Endothelial cell of umbilical vein (primary cell): ENCODE data around the gene UCKL1. TPM values are rescaled to one million over a fixed set of nuclear protein-coding genes. Genes with fewer than 3 reads are reported as not detected.
"Not testable (repeated sequence)": the region's sequence is repeated elsewhere in the genome, so short reads cannot be mapped to it uniquely, and the experiment has no call there.

Experiments
- BruUV-seq: library from RNA; stranded (reverse); fragments of 400-500 nt; replicated peaks from 2 replicates; lab custom pipeline; 2021; lab: Mats Ljungman, UMichigan
- CTCF ChIA-PET: fragments of 300-600, 350-600 bp; sonication (Branson Sonifier 250); formaldehyde crosslinking; loops from one replicate; lab custom pipeline; 2021; ENCODE audit warnings: antibody characterized with exemption, inconsistent platforms; lab: Charles Lee
- POLR2A ChIA-PET: fragments of 300-600, 350-600 bp; sonication (Branson Sonifier 250); formaldehyde crosslinking; loops from one replicate; lab custom pipeline; 2021; ENCODE audit warnings: antibody characterized with exemption, inconsistent platforms; lab: Charles Lee
- DNase-seq: peaks from one replicate; pipeline ENCODE4 v3.0.0-alpha.2; 2011; ENCODE audit warnings: low read depth, low spot score
- FAIRE-seq: peaks from 2 replicates; lab custom pipeline; 2011; peaks lifted over from hg19 to GRCh38; lab: Jason Lieb, UNC
- H2AFZ ChIP-seq: 2 replicates; pipeline ENCODE4 v1.6.0; 2012; ENCODE audit warnings: low read depth, low read length, control low read depth, inconsistent platforms
- H3K27ac ChIP-seq: 2 replicates; pipeline ENCODE4 v1.5.1; 2011; ENCODE audit warnings: low read depth, mild to moderate bottlenecking, control low read depth, low read length, moderate library complexity; ENCODE audit not compliant: insufficient read depth
- H3K27me3 ChIP-seq, 2 experiments: 2 replicates each; pipeline versions ENCODE4 v1.6.0 to v1.6.1; 2011; ENCODE audit warnings: low read length in 2 of 2, mixed read lengths in 1 of 2; ENCODE audit not compliant: control insufficient read depth in 2 of 2, insufficient read depth in 2 of 2
- H3K36me3 ChIP-seq, 2 experiments: 2 replicates in 1 of 2; 3 replicates in 1 of 2; pipeline ENCODE4 v1.5.1; 2011; ENCODE audit warnings: low read length in 2 of 2, mild to moderate bottlenecking in 1 of 2, moderate library complexity in 1 of 2; ENCODE audit not compliant: control insufficient read depth in 2 of 2, insufficient read depth in 2 of 2; ENCODE audit errors: extremely low read depth in 1 of 2
- H3K4me1 ChIP-seq: 3 replicates; pipeline ENCODE4 v1.5.1; 2011; ENCODE audit warnings: mild to moderate bottlenecking, low read length; ENCODE audit not compliant: control insufficient read depth, insufficient read depth; ENCODE audit errors: extremely low read depth
- H3K4me2 ChIP-seq: 2 replicates; pipeline ENCODE4 v1.6.1; 2011; ENCODE audit warnings: low read length, control low read depth, mixed read lengths; ENCODE audit not compliant: insufficient read depth
- H3K4me3 ChIP-seq, 3 experiments: fragments of 200-600 bp in 1 of 3; sonication (generic), shearing (Covaris generic) in 1 of 3; replicated peaks in 1 of 3; 2 replicates each; pipeline ENCODE4 v1.5.1; 2011 to 2016; ENCODE audit warnings: control low read depth in 3 of 3, low read length in 3 of 3, mild to moderate bottlenecking in 2 of 3, inconsistent platforms in 1 of 3, low read depth in 1 of 3, moderate library complexity in 1 of 3; ENCODE audit not compliant: insufficient read depth in 1 of 3
- H3K79me2 ChIP-seq: 2 replicates; pipeline ENCODE4 v1.6.0; 2012; ENCODE audit warnings: low read length, inconsistent platforms; ENCODE audit not compliant: control insufficient read depth, insufficient read depth
- H3K9ac ChIP-seq: replicated peaks from 2 replicates; pipeline ENCODE3; 2011; ENCODE audit warnings: low read length, control low read depth; ENCODE audit not compliant: insufficient read depth; ENCODE audit errors: extremely low read depth
- H3K9me1 ChIP-seq: replicated peaks from 3 replicates; pipeline ENCODE4 v1.6.0; 2011; ENCODE audit warnings: mild to moderate bottlenecking, low read length; ENCODE audit not compliant: control insufficient read depth, insufficient read depth; ENCODE audit errors: extremely low read depth
- H3K9me3 ChIP-seq: replicated peaks from 2 replicates; pipeline ENCODE4 v1.5.1; 2012; ENCODE audit warnings: low read length, inconsistent platforms; ENCODE audit not compliant: control insufficient read depth, insufficient read depth
- H4K20me1 ChIP-seq: replicated peaks from 2 replicates; pipeline ENCODE3; 2011; ENCODE audit warnings: mild to moderate bottlenecking, low read length; ENCODE audit not compliant: control insufficient read depth, insufficient read depth; ENCODE audit errors: extremely low read depth
- EZH2 ChIP-seq: IDR thresholded peaks from 2 replicates; pipeline ENCODE4 v1.6.1; 2012; ENCODE audit warnings: borderline replicate concordance, low read depth, mild to moderate bottlenecking, moderate library complexity, low read length, inconsistent platforms; ENCODE audit not compliant: severe bottlenecking
- FOS ChIP-seq: IDR thresholded peaks from 2 replicates; pipeline ENCODE4 v1.6.1; 2011; ENCODE audit warnings: mild to moderate bottlenecking, low read length, moderate library complexity, borderline replicate concordance; ENCODE audit not compliant: insufficient read depth
- GATA2 ChIP-seq: IDR thresholded peaks from 2 replicates; pipeline ENCODE4 v1.7.0; 2011; ENCODE audit warnings: low read depth, mild to moderate bottlenecking, moderate library complexity, mixed read lengths, low read length; ENCODE audit not compliant: insufficient read length, insufficient read depth
- POLR2A ChIP-seq: IDR thresholded peaks from 2 replicates; pipeline ENCODE4 v1.6.1; 2012; ENCODE audit warnings: low read depth, mild to moderate bottlenecking, control low read depth, low read length
- POLR2AphosphoS5 ChIP-seq: IDR thresholded peaks from 2 replicates; pipeline ENCODE4 v1.6.1; 2012; ENCODE audit warnings: low read depth, mild to moderate bottlenecking, control low read depth, low read length, moderate library complexity; ENCODE audit not compliant: insufficient read depth
- dilution Hi-C: fragments of 300-500 bp; cut with MboI; formaldehyde crosslinking; loops from one replicate; pipeline ENCODE4 v1.15.0; 2019; ENCODE audit warnings: low sequenced_read_pairs; ENCODE audit not compliant: extremely low pct_ligation_motif_present
- intact Hi-C: fragments of 100-400 bp; cut with micrococcal nuclease; formaldehyde crosslinking; loops from one replicate; pipeline ENCODE4 v1.10.0; 2022
- polyA plus RNA-seq, 4 experiments: library from polyadenylated mRNA; depleted of rRNA in 3 of 4; stranded (reverse) in 3 of 4; unstranded in 1 of 4; fragments of >200 nt; gene quantifications; 2 replicates each; pipeline versions ENCODE4 v1.2.1 to v1.2.3, GENCODE V29; 2011 to 2012; ENCODE audit warnings: missing spikeins in 1 of 4
- total RNA-seq: library from RNA; stranded (reverse); gene quantifications from 2 replicates; pipeline ENCODE4 v1.2.3, GENCODE V29; 2021
- TF ChIP-seq, protein P1 (sequence below): IDR thresholded peaks from 2 replicates; pipeline ENCODE4 v1.6.1; 2011; ENCODE audit not compliant: insufficient read depth, insufficient read length

UCKL1 gene
- total and polyA plus RNA-seq, 2 donors (not counting 3 experiments of a cell fraction or from before 2014, with no cell fraction given) = 51.1 to 78.8 TPM

DNA sequence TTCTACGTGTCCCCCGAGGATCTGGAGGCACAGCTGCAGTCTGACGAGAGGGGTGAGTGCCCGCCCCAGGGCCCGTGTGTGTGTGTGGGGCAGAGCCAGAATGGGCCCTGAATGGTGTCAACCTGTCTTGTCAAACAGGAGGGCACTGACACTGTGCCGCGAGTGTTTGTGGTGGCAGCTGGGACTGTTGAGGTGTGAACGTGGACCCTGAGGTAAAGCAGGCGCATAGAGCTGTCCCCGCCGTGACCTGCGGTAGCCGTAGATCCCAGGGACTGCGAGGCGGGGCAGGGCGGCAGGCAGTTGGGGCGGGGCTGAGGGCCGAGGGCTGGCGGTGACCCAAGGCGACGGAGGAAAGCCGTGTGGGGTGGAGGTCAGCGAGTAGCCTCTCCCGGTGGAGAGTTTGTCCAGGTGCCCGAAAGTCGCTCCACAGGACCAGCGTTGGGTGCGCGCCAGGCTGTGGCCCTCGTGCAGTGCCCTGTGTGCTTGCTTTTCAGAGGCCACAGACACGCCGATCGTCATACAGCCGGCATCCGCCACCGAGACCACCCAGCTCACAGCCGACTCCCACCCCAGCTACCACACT is 25.2 kb downstream of the UCKL1 start:
- Histone ChIP-seq H3K4me2 (no peak overlapping the region), H3K9ac (no peak overlapping the region), H3K4me3 (no peak overlapping the region), H3K4me1 (no peaks in the 10 kb centered on the region), H3K79me2 (peaks cover 48% of the 10 kb centered on the region), H3K9me3 (no peaks in the 10 kb centered on the region), H2AFZ (no peak overlapping the region), H4K20me1 (peaks cover 7% of the 10 kb centered on the region), H3K27me3 (no peaks in the 10 kb centered on the region), H3K36me3 (peaks cover 13 to 55% of the 10 kb centered on the region in 2 experiments), H3K9me1 (no peaks in the 10 kb centered on the region), H3K27ac (no peak overlapping the region)
- dilution Hi-C loops = no loop called here
- no peak for FAIRE-seq
- ChIA-PET CTCF (no interaction called here), POLR2A (no interaction called here)
- TF ChIP-seq POLR2A (no peak), POLR2AphosphoS5 (no peak), EZH2 (no peak), GATA2 (no peak), FOS (no peak)
- TF ChIP-seq, protein P1, sequence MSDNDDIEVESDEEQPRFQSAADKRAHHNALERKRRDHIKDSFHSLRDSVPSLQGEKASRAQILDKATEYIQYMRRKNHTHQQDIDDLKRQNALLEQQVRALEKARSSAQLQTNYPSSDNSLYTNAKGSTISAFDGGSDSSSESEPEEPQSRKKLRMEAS = no peak
- DNase-seq = no peak
- no TSS peak for BruUV-seq
- intact Hi-C loops = no loop called here

GRCh38 chr20:63929473-63929883 is 26.7 kb downstream of the UCKL1 start:
- Histone ChIP-seq H3K79me2 (peaks cover 49% of the 10 kb centered on the region), H3K36me3 (peaks cover 13 to 45% of the 10 kb centered on the region in 2 experiments)
- CTCF ChIA-PET, H2AFZ ChIP-seq, FAIRE-seq, H3K4me1 ChIP-seq, H3K4me2 ChIP-seq, H3K27me3 ChIP-seq, H3K9me1 ChIP-seq, H3K9ac ChIP-seq, H4K20me1 ChIP-seq, H3K27ac ChIP-seq, dilution Hi-C loops, H3K9me3 ChIP-seq, DNase-seq, POLR2A ChIA-PET, intact Hi-C loops, H3K4me3 ChIP-seq, BruUV-seq: not testable (repeated sequence)
